Pancreas (tissue), 10 donors: ENCODE data around the gene THNSL1. TPM values are rescaled to one million over a fixed set of nuclear protein-coding genes. Genes with fewer than 3 reads are reported as not detected.

Source experiments
- ATAC-seq, 4 donors: fragments of 200-7000 bp; cut with Tn5 transposase; one replicate each; pipeline versions ENCODE4 v1.8.0 to v1.9.1; 2020; ENCODE audit warnings: mild to moderate bottlenecking in 4 of 4, moderate library complexity in 4 of 4
- DNase-seq, 6 donors: peaks; one replicate each; pipeline ENCODE4 v3.0.0-alpha.2; 2020
- FAIRE-seq: peaks from 2 replicates; lab custom pipeline; 2012; peaks lifted over from hg19 to GRCh38; lab: Jason Lieb, UNC
- H3K27ac ChIP-seq, 4 donors: fragments of 200-600 bp; sonication (generic); 1 replicate in 3 of 4; 2 replicates in 1 of 4; pipeline versions ENCODE4 v1.5.0 to v1.8.0; 2020
- H3K27me3 ChIP-seq, 4 donors: fragments of 200-600 bp; one replicate each; pipeline ENCODE4 v1.8.0; 2021
- H3K36me3 ChIP-seq, 3 donors: fragments of 200-600 bp; sonication (generic) in 1 of 3; one replicate each; pipeline versions ENCODE4 v1.5.0 to v1.8.0; 2020 to 2021
- H3K4me1 ChIP-seq, 3 donors: fragments of 200-600 bp; one replicate each; pipeline ENCODE4 v1.8.0; 2021
- H3K4me3 ChIP-seq, 4 donors: fragments of 200-600 bp; sonication (generic) in 2 of 4; one replicate each; pipeline versions ENCODE4 v1.5.0 to v1.8.0; 2020 to 2021
- H3K9me3 ChIP-seq, 4 donors: fragments of 200-600 bp; one replicate each; pipeline ENCODE4 v1.8.0; 2021
- CTCF ChIP-seq, 4 donors: fragments of 200-600 bp; sonication (generic) in 3 of 4; IDR thresholded peaks; one replicate each; pipeline versions ENCODE4 v1.5.0 to v1.8.0; 2021; ENCODE audit warnings: antibody characterized with exemption in 4 of 4
- WGBS, 2 donors: extraction: QIAGEN DNeasy Blood & Tissue Kit; methylation state at CpG; one replicate each; pipeline ENCODE4 v1.1.7; 2013; 5-methylcytosine and 5-hydroxymethylcytosine counted together
- intact Hi-C, 3 donors: fragments of 100-400 bp; cut with DNase I; formaldehyde crosslinking; loops; one replicate each; pipeline versions ENCODE4 v1.11.1 to v1.14.2; 2022
- polyA plus RNA-seq, 2 donors: library from polyadenylated mRNA; stranded (reverse); fragments of 200-250 nt; gene quantifications; one replicate each; pipeline ENCODE4 v1.2.3, GENCODE V29; 2013
- total RNA-seq, 6 donors: library from RNA; stranded (reverse); fragmentation: NEBNext Ultra II Directional in 4 of 6; extraction: Animal tissue kit (Norgen Biotek cat#: 25700) in 4 of 6; gene quantifications; one replicate each; pipeline versions ENCODE4 v1.2.1 to v1.2.4, GENCODE V29; 2021 to 2023
- donor health status: healthy with polysubstance abuse.
- donor health status: DM: no; HTN: no; CAD: no; lungs with moderate emphysema.
- donor health status: DM: no; HTN: no; CAD: no.
- donor health status: control.
- donor health status: control.
- donor health status: Bipolar disorder and iron deficiency.
- donor health status: DM: yes; HTN: yes; CAD: no.
- donor health status: DM: no; HTN: no; CAD: no.
- donor health status: DM: no; HTN: no; CAD: no.
- donor health status: DM: yes; HTN: yes; CAD: no.

THNSL1 gene
- total and polyA plus RNA-seq, 8 donors, result 1.6 to 4.1 (median 2.9) TPM

- H3K4me1 ChIP-seq, result no peaks in the 10 kb centered on the region
- no peak for FAIRE-seq
- no peak for TF ChIP-seq CTCF (IDR thresholded peaks at IDR 0.05)
These were observed 52.0 kb downstream of the THNSL1 start for GRCh38 chr10:25068152-25069058.

GRCh38 chr10:25071227-25071626 lies 54.8 kb downstream of the THNSL1 start:
- DNase-seq (no peak), ATAC-seq (no peak), FAIRE-seq (no peak)
- Histone ChIP-seq H3K9me3 (no peaks in the 10 kb centered on the region), H3K27ac (no peak overlapping the region), H3K27me3 (no peaks in the 10 kb centered on the region), H3K36me3 (no peaks in the 10 kb centered on the region), H3K4me1 (no peaks in the 10 kb centered on the region), H3K4me3 (no peak overlapping the region)
- 84 to 93% methylated on average over 1 of the region's 1 CpG for WGBS, 2 donors
- TF ChIP-seq CTCF (IDR thresholded peaks at IDR 0.05), result no peak
- intact Hi-C loops, result loop anchor here in 1 of 3 donors (10.0 kb wide), 1 partner anchor 46 kb away; no protein-coding TSS in a partner anchor

More at GRCh38 chr10:25068152-25069058, 52.0 kb downstream of the THNSL1 start:
- Histone ChIP-seq H3K9me3 (no peaks in the 10 kb centered on the region), H3K36me3 (no peaks in the 10 kb centered on the region), H3K4me3 (no peak overlapping the region), H3K27ac (no peak overlapping the region), H3K27me3 (no peaks in the 10 kb centered on the region)
- intact Hi-C loops, result no loop called here
- 75 to 76% methylated on average over 11 of the region's 11 CpGs for WGBS, 2 donors
- ATAC-seq (peak in 1 of 4 donors; percentile 32), DNase-seq (no peak)

- ATAC-seq, result peak in 1 of 4 donors; percentile 43
- Histone ChIP-seq H3K4me1 (no peaks in the 10 kb centered on the region), H3K27me3 (no peaks in the 10 kb centered on the region), H3K27ac (no peak overlapping the region), H3K36me3 (no peaks in the 10 kb centered on the region), H3K9me3 (no peaks in the 10 kb centered on the region), H3K4me3 (no peak overlapping the region)
- FAIRE-seq, result no peak
- 27 to 31% methylated on average over 2 of the region's 2 CpGs for WGBS, 2 donors
- no peak for DNase-seq
- intact Hi-C loops, result loop anchor here in 1 of 3 donors (10.0 kb wide), 1 partner anchor 48 kb away; no protein-coding TSS in a partner anchor
- TF ChIP-seq CTCF (IDR thresholded peaks at IDR 0.05), result no peak
These were observed 56.4 kb downstream of the THNSL1 start for GRCh38 chr10:25072786-25073185.

- intact Hi-C loops, result loop anchor here in 1 of 3 donors (10.0 kb wide), 1 partner anchor 51 kb away; no protein-coding TSS in a partner anchor
- Histone ChIP-seq H3K9me3 (no peaks in the 10 kb centered on the region), H3K36me3 (no peaks in the 10 kb centered on the region), H3K27ac (no peak overlapping the region), H3K4me3 (no peak overlapping the region), H3K4me1 (peaks cover 14 to 29% (median 17%) of the 10 kb centered on the region in 3 donors), H3K27me3 (no peaks in the 10 kb centered on the region)
- no peak for TF ChIP-seq CTCF (IDR thresholded peaks at IDR 0.05)
- WGBS, 2 donors, result 89 to 91% methylated on average over 4 of the region's 4 CpGs
- no peak for ATAC-seq
- FAIRE-seq, result no peak
- DNase-seq, result no peak
These were observed 59.4 kb downstream of the THNSL1 start for GRCh38 chr10:25075825-25076224.

Other genes with a start within 250 kb of the THNSL1 start
- gene PRTFDC1, start 64.0 kb upstream of the THNSL1 start, total RNA-seq, result 1 to 10 TPM; 1.7 to 4.0 (median 2.8) TPM
- 1 to 10 TPM; 2.2 to 6.1 TPM for gene PRTFDC1, start 64.0 kb upstream of the THNSL1 start, polyA plus RNA-seq
- gene ENKUR, start 454 bp upstream of the THNSL1 start, total RNA-seq, result under 1 TPM in 1 of 6 donors, not detected in 5; 0.40 TPM
- gene ENKUR, start 454 bp upstream of the THNSL1 start, polyA plus RNA-seq, result under 1 TPM in 1 of 2 donors, not detected in 1; 0.47 TPM
- under 1 TPM; 0.06 to 0.37 (median 0.24) TPM for gene GPR158, start 158.4 kb downstream of the THNSL1 start, total RNA-seq
- 1 to 10 TPM in 1 of 2 donors, under 1 TPM in 1; 0.11 to 1.2 TPM for gene GPR158, start 158.4 kb downstream of the THNSL1 start, polyA plus RNA-seq